K562 (cell line): Measurements from ENCODE around the gene EEA1. TPM values are rescaled to one million over a fixed set of nuclear protein-coding genes. Genes with fewer than 3 reads are reported as not detected.

Experiments used
- ATAC-seq: fragments of 200-7000 bp; cut with Tn5 transposase; 3 replicates; pipeline ENCODE4 v1.9.1; 2020; ENCODE audit warnings: moderate library complexity
- BruUV-seq: library from RNA; stranded (reverse); fragments of 400-500 nt; replicated peaks from 2 replicates; lab custom pipeline; 2021; lab: Mats Ljungman, UMichigan
- CTCF ChIA-PET: fragments of 300-600 bp; formaldehyde crosslinking; extraction: SDS; loops from one replicate; lab custom pipeline; 2021; ENCODE audit warnings: low intra/inter-chr PET ratio; lab: Yijun Ruan, JAX
- POLR2A ChIA-PET: fragments of 300-600, 350-650 bp; sonication (Branson Sonifier 250); formaldehyde crosslinking; extraction: SDS; loops from one replicate; lab custom pipeline; 2021; ENCODE audit warnings: antibody characterized with exemption, inconsistent platforms; lab: Yijun Ruan, JAX
- DNase-seq, 4 experiments: peaks; one replicate each; pipeline versions ENCODE4 v3.0.0 to v3.0.0-alpha.2; 2011 to 2018; ENCODE audit warnings: low spot score in 3 of 4, mixed read lengths in 3 of 4; ENCODE audit errors: extremely low read depth in 1 of 4
- FAIRE-seq: peaks from 2 replicates; lab custom pipeline; 2011; peaks lifted over from hg19 to GRCh38; lab: Jason Lieb, UNC
- H2AFZ ChIP-seq: 2 replicates; pipeline ENCODE4 v1.6.0; 2011; ENCODE audit warnings: low read depth, low read length, control low read depth, inconsistent platforms
- H3K27ac ChIP-seq: fragments of 200-600 bp; 3 replicates; pipeline ENCODE4 v1.8.0; 2011; ENCODE audit warnings: low read depth, mild to moderate bottlenecking, control low read depth, inconsistent platforms, low read length, moderate library complexity, mixed read lengths; ENCODE audit errors: extremely low read depth
- H3K27me3 ChIP-seq, 2 experiments: fragments of 300-600 bp in 1 of 2; 2 replicates in 1 of 2; 3 replicates in 1 of 2; pipeline versions ENCODE4 v1.6.0 to v1.8.0; 2011; ENCODE audit warnings: inconsistent platforms in 2 of 2, low read length in 2 of 2, mild to moderate bottlenecking in 1 of 2, mixed read lengths in 1 of 2, moderate library complexity in 1 of 2; ENCODE audit not compliant: control insufficient read depth in 2 of 2, insufficient read depth in 2 of 2
- H3K36me3 ChIP-seq: fragments of 300-600 bp; 3 replicates; pipeline ENCODE4 v1.8.0; 2011; ENCODE audit warnings: mild to moderate bottlenecking, low read length, inconsistent platforms; ENCODE audit not compliant: control insufficient read depth, insufficient read depth
- H3K4me1 ChIP-seq, 2 experiments: fragments of 200-600 bp in 1 of 2; replicated peaks in 1 of 2; 2 replicates in 1 of 2; 3 replicates in 1 of 2; pipeline versions ENCODE4 v1.5.1 to v1.8.0; 2011; ENCODE audit warnings: inconsistent platforms in 2 of 2, low read length in 2 of 2, mild to moderate bottlenecking in 1 of 2, mixed read lengths in 1 of 2, moderate library complexity in 1 of 2; ENCODE audit not compliant: control insufficient read depth in 2 of 2, insufficient read depth in 2 of 2
- H3K4me2 ChIP-seq: 2 replicates; pipeline ENCODE4 v1.6.1; 2011; ENCODE audit warnings: low read length, control low read depth, inconsistent platforms, mixed read lengths; ENCODE audit not compliant: insufficient read depth
- H3K4me3 ChIP-seq: fragments of 200-600 bp; sonication (generic), shearing (Covaris generic); 2 replicates; pipeline ENCODE4 v1.5.1; 2016; ENCODE audit warnings: control low read depth, inconsistent platforms
- H3K79me2 ChIP-seq: fragments of 200-600 bp; 3 replicates; pipeline ENCODE4 v1.8.0; 2011; ENCODE audit warnings: low read length, inconsistent platforms; ENCODE audit not compliant: control insufficient read depth, insufficient read depth
- H3K9ac ChIP-seq, 2 experiments: 2 replicates each; pipeline versions ENCODE4 v1.6.0 to v1.6.1; 2011; ENCODE audit warnings: low read depth in 2 of 2, low read length in 2 of 2, control low read depth in 1 of 2, inconsistent platforms in 1 of 2, mild to moderate bottlenecking in 1 of 2, mixed read lengths in 1 of 2; ENCODE audit not compliant: insufficient read depth in 1 of 2
- H3K9me1 ChIP-seq: one replicate; pipeline ENCODE4 v1.6.0; 2011; ENCODE audit warnings: inconsistent platforms, mild to moderate bottlenecking, low read length, moderate library complexity; ENCODE audit not compliant: control insufficient read depth, insufficient read depth
- H3K9me3 ChIP-seq: replicated peaks from 2 replicates; pipeline ENCODE4 v1.5.1; 2011; ENCODE audit warnings: low read depth, low read length, inconsistent platforms; ENCODE audit not compliant: control insufficient read depth, insufficient read depth
- H4K20me1 ChIP-seq: replicated peaks from 2 replicates; pipeline ENCODE4 v1.6.1; 2011; ENCODE audit warnings: low read length, inconsistent platforms, mixed read lengths; ENCODE audit not compliant: control insufficient read depth, insufficient read depth
- ESRRB ChIP-seq: fragments of 250-450 bp; sonication (Bioruptor Pico); IDR thresholded peaks from 2 replicates; pipeline ENCODE4 v1.5.0; 2020; ENCODE audit warnings: mild to moderate bottlenecking, moderate library complexity, borderline replicate concordance
- FOXP1 ChIP-seq: sonication (generic); formaldehyde crosslinking; IDR thresholded peaks from 2 replicates; pipeline ENCODE4 v1.8.0; 2022; ENCODE audit warnings: mild to moderate bottlenecking, missing genetic modification reagents
- KLF16 ChIP-seq: IDR thresholded peaks from 2 replicates; pipeline ENCODE4 v1.6.1; 2016; ENCODE audit warnings: antibody characterized with exemption
- MCM2 ChIP-seq: fragments of 450-650 bp; IDR thresholded peaks from 2 replicates; pipeline ENCODE4 v1.6.1; 2017; ENCODE audit warnings: low read depth, mild to moderate bottlenecking
- MEF2D ChIP-seq: conservative IDR thresholded peaks from 2 replicates; pipeline ENCODE4 v1.6.1; 2016; ENCODE audit warnings: low read depth, missing genetic modification characterization, missing compliant biosample characterization
- MTA1 ChIP-seq: fragments of 450-650 bp; IDR thresholded peaks from 2 replicates; pipeline ENCODE4 v1.6.1; 2017; ENCODE audit warnings: borderline replicate concordance
- PPARD ChIP-seq: fragments of 250-450 bp; sonication (Bioruptor Pico); IDR thresholded peaks from 2 replicates; pipeline ENCODE4 v1.8.0; 2022; ENCODE audit warnings: inconsistent platforms, mild to moderate bottlenecking, moderate library complexity
- SRSF7 ChIP-seq: fragments of 200-400 bp; formaldehyde crosslinking; optimal IDR thresholded peaks from 2 replicates; pipeline ENCODE3; 2017; ENCODE audit warnings: mild to moderate bottlenecking, low read depth, low read length
- TARDBP ChIP-seq: fragments of 450-650 bp; IDR thresholded peaks from 2 replicates; pipeline ENCODE4 v1.6.1; 2016
- TCF7L2 ChIP-seq: fragments of 150-350 bp; IDR thresholded peaks from 2 replicates; pipeline ENCODE4 v1.6.1; 2016; ENCODE audit warnings: low read depth, mild to moderate bottlenecking, low read length, moderate library complexity
- U2AF1 ChIP-seq: fragments of 200-400 bp; formaldehyde crosslinking; optimal IDR thresholded peaks from 2 replicates; pipeline ENCODE3; 2017; ENCODE audit warnings: mild to moderate bottlenecking, low read depth, low read length, moderate library complexity
- ZNF23 ChIP-seq: fragments of 250-450 bp; sonication (Bioruptor Pico); IDR thresholded peaks from 2 replicates; pipeline ENCODE4 v1.4.0; 2020; ENCODE audit warnings: mild to moderate bottlenecking
- ZNF274 ChIP-seq: IDR thresholded peaks from 2 replicates; pipeline ENCODE4 v1.6.1; 2011; ENCODE audit warnings: low read depth, mild to moderate bottlenecking, low read length, moderate library complexity, borderline replicate concordance
- ZNF717 ChIP-seq: fragments of 250-450 bp; sonication (Bioruptor Pico); IDR thresholded peaks from 2 replicates; pipeline ENCODE4 v1.5.0; 2021
- ZNF75A ChIP-seq: fragments of 450-650 bp; formaldehyde crosslinking; IDR thresholded peaks from 2 replicates; pipeline ENCODE4 v1.4.0; 2020; ENCODE audit warnings: mild to moderate bottlenecking
- ZSCAN32 ChIP-seq: fragments of 450-650 bp; formaldehyde crosslinking; IDR thresholded peaks from 2 replicates; pipeline ENCODE4 v1.4.0; 2020; ENCODE audit warnings: mild to moderate bottlenecking, moderate library complexity
- WGBS: fragments of 100-300 bp; shearing (Covaris generic); methylation state at CpG from one replicate; pipeline ENCODE4 v1.1.6; 2016; ENCODE audit warnings: low coverage, mixed read lengths; ENCODE audit not compliant: insufficient coverage; ENCODE audit errors: missing lambda C conversion rate; 5-methylcytosine and 5-hydroxymethylcytosine counted together
- in situ Hi-C: fragments of 300-500 bp; cut with MboI; formaldehyde crosslinking; loops from 4 replicates; pipeline ENCODE4 v1.15.0; 2018; ENCODE audit warnings: inconsistent platforms, mixed read lengths
- intact Hi-C: fragments of 100-400 bp; cut with micrococcal nuclease; formaldehyde crosslinking; loops from 2 replicates; pipeline ENCODE4 v1.14.2; 2022
- polyA plus RNA-seq, 8 experiments: library from polyadenylated mRNA; depleted of rRNA in 4 of 8; stranded (reverse) in 5 of 8; unstranded in 3 of 8; fragments of >200 nt; fragmentation: Nextera tagmentation in 2 of 8; fragmentation: Illumina TruSeq in 1 of 8; extraction: Ambion mirVana in 2 of 8; extraction: Trizol in 1 of 8; gene quantifications; 2 replicates each; pipeline versions ENCODE4 v1.2.1 to v1.2.3, GENCODE V29; 2011 to 2014; ENCODE audit warnings: inconsistent platforms in 1 of 8, missing spikeins in 1 of 8
- total RNA-seq, 7 experiments: library from RNA; depleted of rRNA in 6 of 7; stranded (reverse); fragments of >200 nt in 6 of 7; fragmentation: Illumina TruSeq in 2 of 7; extraction: Trizol in 2 of 7; gene quantifications; 2 replicates each; pipeline versions ENCODE4 v1.2.1 to v1.2.3, GENCODE V29; 2011 to 2021; ENCODE audit warnings: low replicate concordance in 1 of 7
- TF ChIP-seq, protein P1 (sequence below): sonication (generic); formaldehyde crosslinking; IDR thresholded peaks from 2 replicates; pipeline ENCODE4 v1.9.0; 2022; ENCODE audit warnings: mild to moderate bottlenecking, missing genetic modification reagents
- TF ChIP-seq, protein P2 (sequence below): fragments of 200-800 bp; sonication (Bioruptor generic); IDR thresholded peaks from 2 replicates; pipeline ENCODE4 v1.6.1; 2017; ENCODE audit warnings: missing genetic modification characterization, missing compliant biosample characterization
- TF ChIP-seq, protein P3 (sequence below): sonication (generic); formaldehyde crosslinking; IDR thresholded peaks from 2 replicates; pipeline ENCODE4 v1.8.0; 2022; ENCODE audit warnings: mild to moderate bottlenecking, low read depth, missing genetic modification reagents

The EEA1 gene
- total and polyA plus RNA-seq, 9 of the 15 experiments (the other 6 are each of a cell fraction or from before 2014, with no cell fraction given) = 3.5 to 17.1 (median 7.5) TPM

DNA sequence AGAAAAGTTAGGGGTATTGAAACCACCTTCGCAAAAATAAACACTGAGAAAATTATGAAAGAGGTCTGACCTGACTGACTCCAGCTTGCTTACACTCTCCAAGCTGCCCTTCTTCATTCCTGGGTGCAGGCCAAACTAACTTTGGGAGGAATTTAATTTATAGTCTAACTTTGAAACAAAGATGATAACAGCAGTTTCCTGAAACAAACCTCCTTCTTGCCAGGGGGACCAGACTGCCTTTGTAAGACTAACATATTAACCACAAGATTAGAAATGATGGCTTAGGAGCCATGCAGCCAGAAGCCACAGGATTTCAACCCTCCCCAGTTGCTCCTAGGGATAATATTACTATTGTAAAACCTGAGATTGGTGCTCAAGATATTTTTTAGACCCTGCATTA, 13.8 kb upstream of the EEA1 start:
- FAIRE-seq (no peak), ATAC-seq (no peak), DNase-seq (no peak)
- Histone ChIP-seq H3K4me1 (no peaks in the 10 kb centered on the region), H2AFZ (no peak overlapping the region), H3K79me2 (no peaks in the 10 kb centered on the region), H3K9ac (no peak overlapping the region), H3K36me3 (no peaks in the 10 kb centered on the region), H4K20me1 (no peaks in the 10 kb centered on the region), H3K9me3 (no peaks in the 10 kb centered on the region), H3K27ac (no peak overlapping the region), H3K27me3 (no peaks in the 10 kb centered on the region), H3K4me3 (no peak overlapping the region), H3K4me2 (no peak overlapping the region), H3K9me1 (no peaks in the 10 kb centered on the region)
- ChIA-PET POLR2A (interaction anchor here (1.6 kb wide), 1 partner anchor 12 kb away, joined by 3 read pairs; no protein-coding TSS in a partner anchor), CTCF (no interaction called here)
- TF ChIP-seq SRSF7 = no peak
- no peak for TF ChIP-seq ZNF274
- no peak for TF ChIP-seq U2AF1
- TF ChIP-seq, protein P1, sequence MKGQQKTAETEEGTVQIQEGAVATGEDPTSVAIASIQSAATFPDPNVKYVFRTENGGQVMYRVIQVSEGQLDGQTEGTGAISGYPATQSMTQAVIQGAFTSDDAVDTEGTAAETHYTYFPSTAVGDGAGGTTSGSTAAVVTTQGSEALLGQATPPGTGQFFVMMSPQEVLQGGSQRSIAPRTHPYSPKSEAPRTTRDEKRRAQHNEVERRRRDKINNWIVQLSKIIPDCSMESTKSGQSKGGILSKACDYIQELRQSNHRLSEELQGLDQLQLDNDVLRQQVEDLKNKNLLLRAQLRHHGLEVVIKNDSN = no peak
- no peak for TF ChIP-seq KLF16
- TF ChIP-seq MCM2 = no peak
- no peak for TF ChIP-seq MEF2D (tag)
- TF ChIP-seq FOXP1 = no peak
- TF ChIP-seq MTA1 = no peak
- no peak for TF ChIP-seq ESRRB (CRISPR knock-in tag)
- TF ChIP-seq ZNF75A (CRISPR knock-in tag) = no peak
- TF ChIP-seq TCF7L2 = no peak
- no peak for TF ChIP-seq ZNF717 (CRISPR knock-in tag)
- no peak for TF ChIP-seq PPARD (CRISPR knock-in tag)
- TF ChIP-seq, protein P2, sequence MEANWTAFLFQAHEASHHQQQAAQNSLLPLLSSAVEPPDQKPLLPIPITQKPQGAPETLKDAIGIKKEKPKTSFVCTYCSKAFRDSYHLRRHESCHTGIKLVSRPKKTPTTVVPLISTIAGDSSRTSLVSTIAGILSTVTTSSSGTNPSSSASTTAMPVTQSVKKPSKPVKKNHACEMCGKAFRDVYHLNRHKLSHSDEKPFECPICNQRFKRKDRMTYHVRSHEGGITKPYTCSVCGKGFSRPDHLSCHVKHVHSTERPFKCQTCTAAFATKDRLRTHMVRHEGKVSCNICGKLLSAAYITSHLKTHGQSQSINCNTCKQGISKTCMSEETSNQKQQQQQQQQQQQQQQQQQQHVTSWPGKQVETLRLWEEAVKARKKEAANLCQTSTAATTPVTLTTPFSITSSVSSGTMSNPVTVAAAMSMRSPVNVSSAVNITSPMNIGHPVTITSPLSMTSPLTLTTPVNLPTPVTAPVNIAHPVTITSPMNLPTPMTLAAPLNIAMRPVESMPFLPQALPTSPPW = no peak
- TF ChIP-seq TARDBP = no peak
- TF ChIP-seq, protein P3, sequence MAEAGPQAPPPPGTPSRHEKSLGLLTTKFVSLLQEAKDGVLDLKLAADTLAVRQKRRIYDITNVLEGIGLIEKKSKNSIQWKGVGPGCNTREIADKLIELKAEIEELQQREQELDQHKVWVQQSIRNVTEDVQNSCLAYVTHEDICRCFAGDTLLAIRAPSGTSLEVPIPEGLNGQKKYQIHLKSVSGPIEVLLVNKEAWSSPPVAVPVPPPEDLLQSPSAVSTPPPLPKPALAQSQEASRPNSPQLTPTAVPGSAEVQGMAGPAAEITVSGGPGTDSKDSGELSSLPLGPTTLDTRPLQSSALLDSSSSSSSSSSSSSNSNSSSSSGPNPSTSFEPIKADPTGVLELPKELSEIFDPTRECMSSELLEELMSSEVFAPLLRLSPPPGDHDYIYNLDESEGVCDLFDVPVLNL (CRISPR knock-in tag) = no peak
- no peak for TF ChIP-seq ZSCAN32 (CRISPR knock-in tag)
- TF ChIP-seq ZNF23 (CRISPR knock-in tag) = no peak
- in situ Hi-C loops = no loop called here
- WGBS = 29% methylated on average over 1 of the region's 1 CpG
- intact Hi-C loops = no loop called here
- no TSS peak for BruUV-seq
